AG09309 (cell line): ENCODE results near the gene CNGB1.
A peak's percentile ranks its signal among the peaks of the same experiment; 100 is the strongest.
"Not testable (repeated sequence)": the region's sequence is repeated elsewhere in the genome, so short reads cannot be mapped to it uniquely, and the experiment has no call there.

ENCODE experiments used
- DNase-seq: peaks from one replicate; pipeline ENCODE4 v3.0.0-alpha.2; 2010; ENCODE audit warnings: low read depth
- H3K4me3 ChIP-seq: 2 replicates; pipeline ENCODE4 v1.5.1; 2011; ENCODE audit warnings: mild to moderate bottlenecking, low read depth, low read length, moderate library complexity; ENCODE audit not compliant: control insufficient read depth
- TF ChIP-seq, protein P1 (sequence below): IDR thresholded peaks from 2 replicates; pipeline ENCODE4 v1.5.1; 2011; ENCODE audit warnings: mild to moderate bottlenecking, low read depth, low read length, inconsistent platforms; ENCODE audit not compliant: insufficient read depth, control insufficient read depth; ENCODE audit errors: missing control alignments

CNGB1 gene

GRCh38 chr16:57843400-57843799 is 127.5 kb downstream of the CNGB1 start:
- TF ChIP-seq, protein P1, sequence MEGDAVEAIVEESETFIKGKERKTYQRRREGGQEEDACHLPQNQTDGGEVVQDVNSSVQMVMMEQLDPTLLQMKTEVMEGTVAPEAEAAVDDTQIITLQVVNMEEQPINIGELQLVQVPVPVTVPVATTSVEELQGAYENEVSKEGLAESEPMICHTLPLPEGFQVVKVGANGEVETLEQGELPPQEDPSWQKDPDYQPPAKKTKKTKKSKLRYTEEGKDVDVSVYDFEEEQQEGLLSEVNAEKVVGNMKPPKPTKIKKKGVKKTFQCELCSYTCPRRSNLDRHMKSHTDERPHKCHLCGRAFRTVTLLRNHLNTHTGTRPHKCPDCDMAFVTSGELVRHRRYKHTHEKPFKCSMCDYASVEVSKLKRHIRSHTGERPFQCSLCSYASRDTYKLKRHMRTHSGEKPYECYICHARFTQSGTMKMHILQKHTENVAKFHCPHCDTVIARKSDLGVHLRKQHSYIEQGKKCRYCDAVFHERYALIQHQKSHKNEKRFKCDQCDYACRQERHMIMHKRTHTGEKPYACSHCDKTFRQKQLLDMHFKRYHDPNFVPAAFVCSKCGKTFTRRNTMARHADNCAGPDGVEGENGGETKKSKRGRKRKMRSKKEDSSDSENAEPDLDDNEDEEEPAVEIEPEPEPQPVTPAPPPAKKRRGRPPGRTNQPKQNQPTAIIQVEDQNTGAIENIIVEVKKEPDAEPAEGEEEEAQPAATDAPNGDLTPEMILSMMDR = no peak
- no peak overlapping the region for H3K4me3 ChIP-seq
- DNase-seq = no peak

DNA sequence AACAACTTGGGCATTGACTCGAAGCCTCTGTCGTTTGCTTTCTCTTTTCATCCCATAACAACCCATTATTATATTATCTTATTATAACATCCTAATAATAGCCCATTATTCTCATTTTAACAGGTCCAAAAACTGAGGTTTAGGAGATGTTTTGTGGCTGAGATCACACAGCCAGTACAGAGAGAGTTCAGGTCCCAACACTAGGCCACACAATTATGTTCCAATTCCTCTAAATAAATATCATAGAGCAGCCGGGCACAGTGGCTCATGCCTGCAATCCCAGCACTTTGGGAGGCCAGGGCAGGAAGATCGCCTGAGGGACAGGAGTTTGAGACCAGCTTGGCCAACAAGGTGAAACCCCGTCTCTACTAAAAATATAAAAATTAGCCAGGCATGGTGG is 128.3 kb downstream of the CNGB1 start:
- TF ChIP-seq, protein P1 = no peak
- no peak for DNase-seq
- no peak overlapping the region for H3K4me3 ChIP-seq

DNA sequence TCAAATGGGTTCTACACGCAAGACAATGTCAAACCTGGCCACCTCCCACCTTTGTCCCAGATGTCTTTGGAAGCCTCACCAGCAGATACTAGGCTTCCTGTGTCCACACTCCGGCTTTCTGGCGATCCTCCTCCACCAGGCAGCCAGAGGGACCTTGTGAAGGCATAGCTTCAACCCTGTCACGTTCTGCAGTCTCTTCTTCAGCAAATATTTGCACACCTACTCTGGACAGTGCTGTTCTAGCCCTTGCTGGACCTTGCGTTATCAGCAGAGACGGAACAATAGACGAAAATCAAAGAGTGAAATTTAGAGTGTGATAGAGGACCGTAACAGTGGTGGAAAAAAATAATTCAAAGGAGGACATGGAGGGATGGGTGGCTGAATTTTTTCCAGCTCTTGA is 130.1 kb downstream of the CNGB1 start:
- DNase-seq = no peak
- H3K4me3 ChIP-seq = no peak overlapping the region
- TF ChIP-seq, protein P1 = no peak

GRCh38 chr16:57838161-57838560 is 132.8 kb downstream of the CNGB1 start:
- DNase-seq = no peak
- TF ChIP-seq, protein P1 = no peak
- no peak overlapping the region for H3K4me3 ChIP-seq

DNA sequence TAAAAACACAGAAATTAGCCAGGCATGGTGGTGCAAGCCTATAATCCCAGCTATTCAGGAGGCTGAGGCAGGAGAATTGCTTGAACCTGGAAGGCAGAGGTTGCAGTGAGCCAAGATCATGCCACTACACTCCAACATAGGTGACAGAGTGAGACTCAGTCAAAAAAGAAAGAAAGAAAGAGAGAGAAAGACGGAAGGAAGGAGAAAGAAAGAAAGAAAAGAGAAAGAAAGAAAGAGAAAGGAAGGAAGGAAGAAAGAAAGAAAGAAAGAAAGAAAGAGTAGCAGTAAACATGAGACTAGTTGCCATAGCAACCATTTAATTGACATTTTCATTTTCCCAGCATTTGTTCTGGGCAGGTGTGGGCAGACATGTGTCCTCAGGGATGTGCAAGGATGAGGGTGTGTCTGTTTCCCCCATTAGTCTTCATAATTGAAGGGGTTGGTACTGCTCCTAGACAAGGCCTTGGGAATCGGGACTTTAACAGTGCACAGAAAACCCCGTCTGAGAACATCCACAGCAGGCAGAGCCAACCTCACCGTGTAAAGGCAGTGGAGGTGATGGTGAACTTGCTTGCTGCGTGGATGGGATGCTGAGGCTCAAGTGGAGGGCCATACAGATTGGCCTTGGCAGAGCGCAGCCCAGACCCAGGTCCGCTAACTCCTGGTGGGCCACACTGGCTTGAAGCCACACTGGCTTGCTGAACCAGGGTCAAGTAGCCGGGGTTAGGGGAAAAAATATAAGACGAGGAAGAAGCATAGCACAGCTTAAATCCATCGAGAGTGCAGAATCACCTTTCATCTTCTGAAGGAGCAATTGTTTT is 133.4 kb downstream of the CNGB1 start:
- H3K4me3 ChIP-seq = no peak overlapping the region
- DNase-seq = no peak
- TF ChIP-seq, protein P1 = no peak

DNA sequence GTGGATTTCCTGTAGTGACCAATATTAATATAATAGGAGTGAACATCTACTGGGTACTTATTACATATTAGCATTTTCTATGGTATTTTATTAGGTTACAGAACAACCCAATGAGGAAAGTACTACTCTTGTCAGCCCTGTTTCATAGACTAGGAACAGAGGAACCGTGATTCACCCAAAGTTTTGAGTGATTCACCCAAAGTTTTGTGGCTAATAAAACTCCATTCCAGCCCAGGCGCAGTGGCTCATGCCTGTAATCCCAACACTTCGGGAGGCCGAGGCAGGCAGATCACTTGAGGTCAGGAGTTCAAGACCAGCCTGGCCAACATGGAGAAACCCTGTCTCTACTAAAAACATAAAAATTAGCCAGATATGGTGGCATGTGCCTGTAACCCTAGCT is 135.5 kb downstream of the CNGB1 start:
- not testable (repeated sequence) for H3K4me3 ChIP-seq
- DNase-seq = peak; percentile 46

DNA sequence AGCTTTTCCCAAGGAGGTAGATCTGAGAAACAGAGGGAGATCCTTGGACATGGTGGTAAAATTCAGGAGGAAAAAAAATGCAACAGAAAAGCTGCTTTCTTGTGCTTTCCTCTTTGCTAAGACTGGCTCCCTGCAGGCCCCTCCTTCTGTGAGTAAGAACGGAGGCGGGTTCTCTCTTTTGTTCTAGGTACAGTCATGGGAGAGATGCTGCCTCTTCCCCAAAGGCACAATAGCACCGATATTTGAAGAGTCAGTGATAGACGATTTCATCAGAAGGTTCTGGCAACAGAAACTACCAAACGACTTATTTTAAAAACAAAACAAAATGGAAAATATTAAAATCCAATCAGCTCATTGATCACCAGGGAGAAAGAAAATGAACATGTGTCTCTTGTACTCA is 136.0 kb downstream of the CNGB1 start:
- H3K4me3 ChIP-seq = no peak overlapping the region
- TF ChIP-seq, protein P1 = no peak
- DNase-seq = no peak
